ENCODE data around the gene PLAC8.
"Not testable (repeated sequence)": the region's sequence is repeated elsewhere in the genome, so short reads cannot be mapped to it uniquely, and the experiment has no call there.

The PLAC8 gene

GRCh38 chr4:83093060-83093640 lies 21.4 kb downstream of the PLAC8 start:
- DNase-seq (ENCODE audit: extremely low spot score): no peak
- ChIA-PET CTCF (interaction anchor here (0.9 to 2.2 kb wide), 4 partner anchors 8 to 167 kb away, joined by 3 to 6 read pairs (median 4); no protein-coding TSS in a partner anchor), POLR2A (no interaction called here)
- no peak for TF ChIP-seq CTCF (IDR thresholded peaks at IDR 0.05; ENCODE audit: control extremely low read depth, extremely low read depth, low read depth, missing control alignments)

GRCh38 chr4:83089410-83090157 lies 24.9 kb downstream of the PLAC8 start:
- ChIA-PET CTCF (interaction anchor here (1.3 to 1.9 kb wide), 3 partner anchors 11 to 23 kb away, joined by 3 to 6 read pairs (median 4); no protein-coding TSS in a partner anchor), POLR2A (no interaction called here)
- TF ChIP-seq CTCF (IDR thresholded peaks at IDR 0.05; ENCODE audit: control extremely low read depth, extremely low read depth, low read depth, missing control alignments): no peak

GRCh38 chr4:83084956-83085355 lies 29.6 kb downstream of the PLAC8 start:
- DNase-seq (ENCODE audit: extremely low spot score); POLR2A ChIA-PET: not testable (repeated sequence)
- CTCF ChIA-PET: interaction anchor here (1.4 kb wide), 1 partner anchor 10 kb away, joined by 8 read pairs; no protein-coding TSS in a partner anchor

More at GRCh38 chr4:83089410-83090157, 24.9 kb downstream of the PLAC8 start:
- no peak for DNase-seq (ENCODE audit: extremely low spot score)

GRCh38 chr4:83083925-83084475 lies 30.5 kb downstream of the PLAC8 start:
- POLR2A ChIA-PET: no interaction called here
- TF ChIP-seq CTCF (IDR thresholded peaks at IDR 0.05; ENCODE audit: control extremely low read depth, extremely low read depth, low read depth, missing control alignments): no peak
- DNase-seq (ENCODE audit: extremely low spot score): no peak
- CTCF ChIA-PET: interaction anchor here (1.4 kb wide), 2 partner anchors 9 to 26 kb away, joined by 4 to 8 read pairs; no protein-coding TSS in a partner anchor

- CTCF ChIA-PET: interaction anchor here (1.1 to 1.9 kb wide), 2 partner anchors 8 to 28 kb away, joined by 3 to 5 read pairs; no protein-coding TSS in a partner anchor
- DNase-seq (ENCODE audit: extremely low spot score): no peak
- POLR2A ChIA-PET: no interaction called here
- TF ChIP-seq CTCF (IDR thresholded peaks at IDR 0.05; ENCODE audit: control extremely low read depth, extremely low read depth, low read depth, missing control alignments): no peak
Observed at GRCh38 chr4:83082777-83083176, 31.8 kb downstream of the PLAC8 start.

- TF ChIP-seq CTCF (IDR thresholded peaks at IDR 0.05; ENCODE audit: control extremely low read depth, extremely low read depth, low read depth, missing control alignments): no peak
- CTCF ChIA-PET: interaction anchor here (1.4 kb wide), 1 partner anchor 204 kb away, joined by 3 read pairs; the partner anchor contains the start of gene COQ2
- no peak for DNase-seq (ENCODE audit: extremely low spot score)
- POLR2A ChIA-PET: no interaction called here
Observed at GRCh38 chr4:83080561-83080960, 34.0 kb downstream of the PLAC8 start.

Data from GM10248 (cell line).